Vagina (tissue), 2 donors: Measurements from ENCODE around the gene ST3GAL5. TPM values are rescaled to one million over a fixed set of nuclear protein-coding genes. Genes with fewer than 3 reads are reported as not detected.

Experiments used
- DNase-seq, 2 donors: peaks; one replicate each; pipeline ENCODE4 v3.0.0-alpha.2; 2017; ENCODE audit errors: extremely low spot score in 2 of 2
- H3K27ac ChIP-seq: fragments of 200-600 bp; sonication (generic); one replicate; pipeline ENCODE4 v1.5.1; 2019
- H3K27me3 ChIP-seq: fragments of 200-600 bp; sonication (generic); one replicate; pipeline ENCODE4 v1.5.1; 2019
- H3K36me3 ChIP-seq, 2 donors: fragments of 200-600 bp; sonication (generic); one replicate each; pipeline ENCODE4 v1.5.1; 2017 to 2019
- H3K4me1 ChIP-seq: fragments of 200-600 bp; sonication (generic); one replicate; pipeline ENCODE4 v1.5.1; 2019
- H3K4me3 ChIP-seq, 2 donors: fragments of 200-600 bp; sonication (generic); 1 replicate in 1 of 2; 2 replicates in 1 of 2; pipeline ENCODE4 v1.5.1; 2016 to 2019
- H3K9me3 ChIP-seq: fragments of 200-600 bp; sonication (generic); one replicate; pipeline ENCODE4 v1.5.1; 2019
- POLR2A ChIP-seq, 2 donors: fragments of 450-650 bp; IDR thresholded peaks; one replicate each; pipeline ENCODE4 v1.6.1; 2017; ENCODE audit warnings: antibody characterized with exemption in 2 of 2, mild to moderate bottlenecking in 2 of 2, moderate library complexity in 2 of 2
- POLR2AphosphoS5 ChIP-seq, 2 donors: sonication (generic); formaldehyde crosslinking; IDR thresholded peaks; one replicate each; pipeline ENCODE4 v1.9.0; 2017; ENCODE audit warnings: antibody characterized with exemption in 2 of 2, mild to moderate bottlenecking in 2 of 2, low read depth in 1 of 2; ENCODE audit not compliant: insufficient read depth in 1 of 2
- intact Hi-C: fragments of 100-400 bp; cut with DNase I; formaldehyde crosslinking; loops from one replicate; pipeline ENCODE4 v1.15.1; 2023
- total RNA-seq: library from RNA; depleted of rRNA; stranded (reverse); fragments of >200 nt; gene quantifications from one replicate; pipeline ENCODE4 v1.2.3, GENCODE V29; 2016
- TF ChIP-seq, protein P1 (sequence below), 3 experiments: fragments of 450-650 bp in 2 of 3; fragments of 200-600 bp in 1 of 3; sonication (generic) in 1 of 3; IDR thresholded peaks; one replicate each; pipeline ENCODE4 v1.5.1; 2017 to 2019; ENCODE audit warnings: antibody characterized with exemption in 3 of 3, mild to moderate bottlenecking in 2 of 3, moderate library complexity in 2 of 3

The ST3GAL5 gene
- total RNA-seq, 1 donor from 2014 or later: 16.2 TPM

GRCh38 chr2:85828725-85829124 is 60.1 kb downstream of the ST3GAL5 start:
- H3K36me3 ChIP-seq: no peaks in the 10 kb centered on the region
- no peak for DNase-seq
- intact Hi-C loops: loop anchor here (5.0 to 10.0 kb wide), 2 partner anchors 56 to 244 kb away; partner anchors contain the start of gene ST3GAL5

GRCh38 chr2:85827879-85828569 is 60.8 kb downstream of the ST3GAL5 start:
- Histone ChIP-seq H3K27me3 (no peaks in the 10 kb centered on the region), H3K4me1 (peaks cover 11% of the 10 kb centered on the region), H3K27ac (no peak overlapping the region), H3K9me3 (no peaks in the 10 kb centered on the region), H3K36me3 (no peaks in the 10 kb centered on the region), H3K4me3 (peak overlapping the region; percentile 15 to 37)
- no peak for DNase-seq
- TF ChIP-seq POLR2AphosphoS5 (IDR thresholded peaks at IDR 0.05; ENCODE audit: insufficient read depth in 1 of 2, low read depth in 1 of 2): no peak
- TF ChIP-seq POLR2A (IDR thresholded peaks at IDR 0.05): no peak
- TF ChIP-seq, protein P1, sequence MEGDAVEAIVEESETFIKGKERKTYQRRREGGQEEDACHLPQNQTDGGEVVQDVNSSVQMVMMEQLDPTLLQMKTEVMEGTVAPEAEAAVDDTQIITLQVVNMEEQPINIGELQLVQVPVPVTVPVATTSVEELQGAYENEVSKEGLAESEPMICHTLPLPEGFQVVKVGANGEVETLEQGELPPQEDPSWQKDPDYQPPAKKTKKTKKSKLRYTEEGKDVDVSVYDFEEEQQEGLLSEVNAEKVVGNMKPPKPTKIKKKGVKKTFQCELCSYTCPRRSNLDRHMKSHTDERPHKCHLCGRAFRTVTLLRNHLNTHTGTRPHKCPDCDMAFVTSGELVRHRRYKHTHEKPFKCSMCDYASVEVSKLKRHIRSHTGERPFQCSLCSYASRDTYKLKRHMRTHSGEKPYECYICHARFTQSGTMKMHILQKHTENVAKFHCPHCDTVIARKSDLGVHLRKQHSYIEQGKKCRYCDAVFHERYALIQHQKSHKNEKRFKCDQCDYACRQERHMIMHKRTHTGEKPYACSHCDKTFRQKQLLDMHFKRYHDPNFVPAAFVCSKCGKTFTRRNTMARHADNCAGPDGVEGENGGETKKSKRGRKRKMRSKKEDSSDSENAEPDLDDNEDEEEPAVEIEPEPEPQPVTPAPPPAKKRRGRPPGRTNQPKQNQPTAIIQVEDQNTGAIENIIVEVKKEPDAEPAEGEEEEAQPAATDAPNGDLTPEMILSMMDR (IDR thresholded peaks at IDR 0.05): no peak
- intact Hi-C loops: loop anchor here (5.0 to 10.0 kb wide), 2 partner anchors 57 to 244 kb away; partner anchors contain the start of gene ST3GAL5

More at GRCh38 chr2:85828725-85829124, 60.1 kb downstream of the ST3GAL5 start:
- TF ChIP-seq, protein P1 (IDR thresholded peaks at IDR 0.05): no peak
- TF ChIP-seq POLR2A (IDR thresholded peaks at IDR 0.05) (no peak), POLR2AphosphoS5 (IDR thresholded peaks at IDR 0.05; ENCODE audit: insufficient read depth in 1 of 2, low read depth in 1 of 2) (no peak)
- no peaks in the 10 kb centered on the region for H3K27me3 ChIP-seq
- no peak overlapping the region for H3K4me3 ChIP-seq
- no peaks in the 10 kb centered on the region for H3K9me3 ChIP-seq
- H3K4me1 ChIP-seq: peaks cover 11% of the 10 kb centered on the region
- no peak overlapping the region for H3K27ac ChIP-seq

- peaks cover 11% of the 10 kb centered on the region for H3K4me1 ChIP-seq
- peak overlapping the region; percentile 44 for H3K27ac ChIP-seq
- peak overlapping the region; percentile 15 to 37 for H3K4me3 ChIP-seq
- intact Hi-C loops: loop anchor here (5.0 to 10.0 kb wide), 2 partner anchors 58 to 245 kb away; partner anchors contain the start of gene ST3GAL5
- TF ChIP-seq, protein P1 (IDR thresholded peaks at IDR 0.05): peak; percentile 84 to 96 (median 95)
- TF ChIP-seq POLR2A (IDR thresholded peaks at IDR 0.05): no peak
- no peak for TF ChIP-seq POLR2AphosphoS5 (IDR thresholded peaks at IDR 0.05; ENCODE audit: insufficient read depth in 1 of 2, low read depth in 1 of 2)
- no peak for DNase-seq
- H3K27me3 ChIP-seq: no peaks in the 10 kb centered on the region
- no peaks in the 10 kb centered on the region for H3K9me3 ChIP-seq
- no peaks in the 10 kb centered on the region for H3K36me3 ChIP-seq
These were observed 61.6 kb downstream of the ST3GAL5 start for GRCh38 chr2:85826990-85827878.

DNA sequence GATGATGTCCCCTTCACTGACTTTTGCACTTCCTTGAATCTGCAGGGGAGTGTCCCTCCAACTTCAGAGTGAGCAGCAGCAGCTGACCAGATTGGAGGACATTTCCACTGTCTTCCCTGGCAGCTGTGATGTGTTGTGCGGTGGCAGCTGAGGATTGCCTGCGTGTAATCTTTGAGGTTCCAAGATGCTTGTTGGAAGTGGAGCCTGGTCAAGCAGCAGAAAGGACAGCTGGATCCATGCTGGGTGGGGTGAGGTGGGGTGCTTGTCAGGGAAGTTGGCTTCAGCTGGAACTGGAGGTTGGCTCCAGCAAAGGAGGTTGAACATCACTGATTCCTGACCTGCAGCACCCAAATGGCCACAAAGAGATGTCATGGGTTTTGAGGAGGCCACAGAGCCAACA is 64.8 kb downstream of the ST3GAL5 start:
- peaks cover 11% of the 10 kb centered on the region for H3K4me1 ChIP-seq
- no peak overlapping the region for H3K4me3 ChIP-seq
- TF ChIP-seq, protein P1 (IDR thresholded peaks at IDR 0.05): no peak
- TF ChIP-seq POLR2A (IDR thresholded peaks at IDR 0.05) (no peak), POLR2AphosphoS5 (IDR thresholded peaks at IDR 0.05; ENCODE audit: insufficient read depth in 1 of 2, low read depth in 1 of 2) (no peak)
- H3K9me3 ChIP-seq: no peaks in the 10 kb centered on the region
- H3K36me3 ChIP-seq: no peaks in the 10 kb centered on the region
- intact Hi-C loops: loop anchor here (10.0 kb wide), 1 partner anchor 61 kb away; the partner anchor contains the start of gene ST3GAL5
- no peak for DNase-seq
- H3K27me3 ChIP-seq: no peaks in the 10 kb centered on the region
- no peak overlapping the region for H3K27ac ChIP-seq
